Common myeloid progenitor, CD34-positive (primary cell): Measurements from ENCODE around the gene LY6G6F.

Experiments
- CTCF ChIA-PET: fragments of 350-600 bp; sonication (Branson Sonifier 250); formaldehyde crosslinking; loops from one replicate; lab custom pipeline; 2021; ENCODE audit warnings: antibody characterized with exemption; lab: Charles Lee
- POLR2A ChIA-PET: fragments of 350-600 bp; sonication (Branson Sonifier 250); formaldehyde crosslinking; loops from one replicate; lab custom pipeline; 2021; ENCODE audit warnings: antibody characterized with exemption; lab: Charles Lee
- DNase-seq, 3 donors: peaks; one replicate each; pipeline versions ENCODE4 v3.0.0 to v3.0.0-alpha.2; 2013
- H3K27ac ChIP-seq, 2 experiments: 1 replicate in 1 of 2; 2 replicates in 1 of 2; pipeline ENCODE4 v1.7.0; 2013; ENCODE audit warnings: inconsistent platforms in 2 of 2, low read length in 2 of 2, mild to moderate bottlenecking in 2 of 2, low read depth in 1 of 2, moderate library complexity in 1 of 2; ENCODE audit not compliant: severe bottlenecking in 2 of 2, insufficient read depth in 1 of 2, poor library complexity in 1 of 2
- H3K27me3 ChIP-seq, 5 experiments: replicated peaks in 2 of 5; 1 replicate in 3 of 5; 2 replicates in 2 of 5; pipeline versions ENCODE4 v1.6.1 to v1.7.0; 2013; ENCODE audit warnings: low read length in 4 of 5, mild to moderate bottlenecking in 2 of 5, moderate library complexity in 2 of 5, inconsistent platforms in 1 of 5; ENCODE audit not compliant: insufficient read depth in 5 of 5, control insufficient read depth in 4 of 5
- H3K36me3 ChIP-seq, 4 experiments: 1 replicate in 2 of 4; 2 replicates in 2 of 4; pipeline versions ENCODE4 v1.6.1 to v1.7.0; 2013; ENCODE audit warnings: low read length in 3 of 4, control low read depth in 1 of 4, mild to moderate bottlenecking in 1 of 4; ENCODE audit not compliant: control insufficient read depth in 4 of 4, insufficient read depth in 4 of 4
- H3K4me1 ChIP-seq, 4 experiments: 1 replicate in 3 of 4; 2 replicates in 1 of 4; pipeline versions ENCODE4 v1.6.1 to v1.7.1; 2013; ENCODE audit warnings: low read length in 3 of 4, mild to moderate bottlenecking in 3 of 4, control low read depth in 1 of 4, inconsistent platforms in 1 of 4, moderate library complexity in 1 of 4; ENCODE audit not compliant: control insufficient read depth in 4 of 4, insufficient read depth in 4 of 4; ENCODE audit errors: control extremely low read depth in 1 of 4
- H3K4me3 ChIP-seq, 7 experiments: 1 replicate in 4 of 7; 2 replicates in 3 of 7; pipeline versions ENCODE4 v1.5.1 to v1.7.0; 2013; ENCODE audit warnings: mild to moderate bottlenecking in 7 of 7, low read length in 6 of 7, moderate library complexity in 6 of 7, inconsistent platforms in 2 of 7, low read depth in 2 of 7, control low read depth in 1 of 7; ENCODE audit not compliant: insufficient read depth in 4 of 7, control insufficient read depth in 1 of 7; ENCODE audit errors: extremely low read depth in 1 of 7
- H3K9me3 ChIP-seq, 5 experiments: 1 replicate in 4 of 5; 2 replicates in 1 of 5; pipeline versions ENCODE4 v1.6.1 to v1.7.1; 2013; ENCODE audit warnings: low read length in 4 of 5, mild to moderate bottlenecking in 2 of 5, inconsistent platforms in 1 of 5, low read depth in 1 of 5, moderate library complexity in 1 of 5; ENCODE audit not compliant: control insufficient read depth in 4 of 5, insufficient read depth in 2 of 5; ENCODE audit errors: control extremely low read depth in 1 of 5
- WGBS: methylation state at CpG from one replicate; pipeline ENCODE4 v1.1.5; 2013; ENCODE audit not compliant: insufficient coverage; 5-methylcytosine and 5-hydroxymethylcytosine counted together

The LY6G6F gene

GRCh38 chr6:31660381-31661261 lies 46.0 kb upstream of the LY6G6F start, which contains the start of gene C6orf47:
C6orf47 (minus strand) TSS chr6:31660778; CDS start chr6:31659947, 831 bp downstream.
- Histone ChIP-seq H3K9me3 (no peaks in the 10 kb centered on the region), H3K4me3 (peak within 1 kb of the TSS; percentile 73 to 94 (median 80)), H3K36me3 (peaks cover 4 to 34% (median 25%) of the 10 kb centered on the region in 4 experiments), H3K4me1 (peaks cover 10 to 70% (median 49%) of the 10 kb centered on the region in 4 experiments), H3K27ac (peak within 1 kb of the TSS; percentile 74 to 86), H3K27me3 (no peaks in the 10 kb centered on the region)
- WGBS = under 1% methylated on average over 49 of the region's 52 CpGs
- POLR2A ChIA-PET = interaction anchor here (1.0 to 1.3 kb wide), 3 partner anchors 9 to 114 kb away, joined by 3 to 5 read pairs (median 5); partner anchors contain the start of gene NFKBIL1
- CTCF ChIA-PET = interaction anchor here (0.7 to 1.7 kb wide), 10 partner anchors 8 to 114 kb away, joined by 3 to 6 read pairs (median 4); partner anchors contain the start of genes ATP6V1G2, BAG6, DDAH2 and LY6G5C
- DNase-seq = peak; percentile 68 to 76 (median 72)

GRCh38 chr6:31661262-31662123 lies 45.2 kb upstream of the LY6G6F start:
- 90% methylated on average over 7 of the region's 12 CpGs for WGBS
- POLR2A ChIA-PET = interaction anchor here (0.7 to 1.3 kb wide), 3 partner anchors 9 to 76 kb away, joined by 3 to 5 read pairs (median 5); partner anchors contain the start of gene BAG6
- Histone ChIP-seq H3K36me3 (peaks cover 4 to 31% (median 20%) of the 10 kb centered on the region in 4 experiments), H3K9me3 (no peaks in the 10 kb centered on the region), H3K27ac (peak overlapping the region in 1 of 2 experiments; percentile 86), H3K4me3 (peak overlapping the region in 4 of 7 experiments; percentile 77 to 86 (median 80)), H3K4me1 (peaks cover 12 to 73% (median 52%) of the 10 kb centered on the region in 4 experiments), H3K27me3 (no peaks in the 10 kb centered on the region)
- no peak for DNase-seq
- CTCF ChIA-PET = interaction anchor here (0.6 to 1.7 kb wide), 10 partner anchors 8 to 115 kb away, joined by 3 to 6 read pairs (median 4); partner anchors contain the start of genes ATP6V1G2, BAG6, DDAH2 and LY6G5C

GRCh38 chr6:31662124-31662723 lies 44.4 kb upstream of the LY6G6F start:
- no peak for DNase-seq
- POLR2A ChIA-PET = interaction anchor here (0.7 kb wide), 1 partner anchor 10 kb away, joined by 3 read pairs; the partner anchor contains the start of gene BAG6
- H3K4me3 ChIP-seq = no peak overlapping the region
- H3K9me3 ChIP-seq = no peaks in the 10 kb centered on the region
- peaks cover 4 to 32% (median 17%) of the 10 kb centered on the region in 4 experiments for H3K36me3 ChIP-seq
- H3K27me3 ChIP-seq = no peaks in the 10 kb centered on the region
- CTCF ChIA-PET = interaction anchor here (0.6 to 4.6 kb wide), 6 partner anchors 9 to 70 kb away, joined by 3 to 40 read pairs (median 4); partner anchors contain the start of genes APOM and BAG6
- peaks cover 15 to 80% (median 58%) of the 10 kb centered on the region in 4 experiments for H3K4me1 ChIP-seq
- no peak overlapping the region for H3K27ac ChIP-seq
- WGBS = 93% methylated on average over 8 of the region's 12 CpGs

- peak overlapping the region in 1 of 2 experiments; percentile 99 for H3K27ac ChIP-seq
- no peaks in the 10 kb centered on the region for H3K27me3 ChIP-seq
- H3K36me3 ChIP-seq = peaks cover 3 to 32% (median 21%) of the 10 kb centered on the region in 4 experiments
- DNase-seq = no peak
- H3K4me1 ChIP-seq = peaks cover 15 to 76% (median 58%) of the 10 kb centered on the region in 4 experiments
- no peaks in the 10 kb centered on the region for H3K9me3 ChIP-seq
- 92% methylated on average over 6 of the region's 9 CpGs for WGBS
- CTCF ChIA-PET = interaction anchor here (0.8 to 4.6 kb wide), 8 partner anchors 9 to 117 kb away, joined by 3 to 40 read pairs (median 4); partner anchors contain the start of genes APOM, ATP6V1G2 and BAG6
- H3K4me3 ChIP-seq = peak overlapping the region in 6 of 7 experiments; percentile 86 to 99 (median 90)
- POLR2A ChIA-PET = interaction anchor here (0.5 to 3.1 kb wide), 2 partner anchors 10 to 101 kb away, joined by 5 to 31 read pairs; partner anchors contain the start of genes APOM and BAG6
Measured at GRCh38 chr6:31663126-31663960, 43.3 kb upstream of the LY6G6F start.

- H3K4me1 ChIP-seq = peaks cover 15 to 69% (median 52%) of the 10 kb centered on the region in 4 experiments
- ChIA-PET POLR2A (interaction anchor here (0.5 to 3.1 kb wide), 9 partner anchors 11 to 1049 kb away, joined by 3 to 31 read pairs (median 4); partner anchors contain the start of genes APOM, ATP6V1G2, BAG6 and HSPA1B), CTCF (interaction anchor here (0.8 to 4.6 kb wide), 9 partner anchors 8 to 118 kb away, joined by 3 to 40 read pairs (median 4); partner anchors contain the start of genes APOM, ATP6V1G2 and BAG6)
- peak in 1 of 3 donors; percentile 31 for DNase-seq
- H3K27ac ChIP-seq = peak overlapping the region; percentile 96 to 99
- H3K9me3 ChIP-seq = no peaks in the 10 kb centered on the region
- H3K4me3 ChIP-seq = peak overlapping the region; percentile 66 to 99 (median 90)
- no peaks in the 10 kb centered on the region for H3K27me3 ChIP-seq
- 48% methylated on average over 14 of the region's 17 CpGs for WGBS
- peaks cover 8 to 41% (median 29%) of the 10 kb centered on the region in 4 experiments for H3K36me3 ChIP-seq
Measured at GRCh38 chr6:31663961-31664789, 42.5 kb upstream of the LY6G6F start.
